ENCODE data around the gene LRRC8B.

LRRC8B gene

DNA sequence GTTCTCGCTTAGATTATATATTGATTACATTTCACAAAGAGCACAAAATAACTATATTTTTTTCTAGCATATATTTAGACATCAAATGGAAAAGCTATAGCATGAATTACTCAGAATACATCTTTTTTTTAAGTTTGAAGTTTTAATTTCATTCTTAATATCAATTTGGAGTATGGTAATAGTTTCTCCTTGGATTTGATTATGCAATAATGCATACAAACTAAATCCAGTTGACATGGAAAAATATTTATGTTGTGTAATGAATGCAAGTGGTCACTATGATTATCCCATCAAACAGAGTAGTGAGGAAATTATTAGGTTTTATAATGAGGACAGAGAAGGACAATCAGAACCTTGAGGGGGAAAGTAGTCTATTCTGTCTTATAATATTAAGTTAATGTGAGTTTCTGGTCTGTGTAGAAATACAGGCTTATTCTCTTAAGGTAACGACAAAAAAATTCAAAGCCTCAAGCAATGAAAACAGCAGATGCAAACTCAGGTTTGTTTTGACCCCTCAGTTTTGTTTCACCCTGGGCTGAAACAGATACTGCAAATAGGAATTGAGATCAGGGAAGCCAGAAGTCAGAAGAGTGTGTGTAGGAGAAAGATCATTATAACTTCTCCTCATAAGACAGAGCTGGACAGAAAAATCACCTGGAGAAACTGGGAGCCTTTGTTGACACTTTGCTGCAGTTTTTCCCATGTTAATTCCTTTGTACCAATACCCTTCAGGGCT is 23.7 kb downstream of the LRRC8B start:
- DNase-seq, result no peak

DNA sequence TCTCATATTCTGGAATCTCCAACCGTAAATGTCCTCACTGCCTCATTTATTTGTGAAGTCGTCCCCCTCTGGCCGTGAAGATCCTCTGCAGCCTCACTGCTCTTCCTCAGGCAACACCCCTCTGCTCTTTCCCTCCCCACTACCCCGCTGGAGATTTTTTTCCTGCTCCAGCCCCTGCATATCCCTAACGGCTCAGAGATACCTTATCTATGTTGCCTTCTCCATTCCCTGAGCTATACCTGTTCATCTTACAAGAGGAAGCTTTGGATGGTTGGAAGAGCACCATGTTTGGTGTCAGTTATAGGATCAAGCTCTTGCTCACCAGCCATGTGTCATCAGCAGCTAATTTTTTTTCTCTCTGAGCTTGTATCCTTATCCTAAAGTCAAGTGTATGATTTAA is 26.4 kb downstream of the LRRC8B start:
- no peak for DNase-seq

DNA sequence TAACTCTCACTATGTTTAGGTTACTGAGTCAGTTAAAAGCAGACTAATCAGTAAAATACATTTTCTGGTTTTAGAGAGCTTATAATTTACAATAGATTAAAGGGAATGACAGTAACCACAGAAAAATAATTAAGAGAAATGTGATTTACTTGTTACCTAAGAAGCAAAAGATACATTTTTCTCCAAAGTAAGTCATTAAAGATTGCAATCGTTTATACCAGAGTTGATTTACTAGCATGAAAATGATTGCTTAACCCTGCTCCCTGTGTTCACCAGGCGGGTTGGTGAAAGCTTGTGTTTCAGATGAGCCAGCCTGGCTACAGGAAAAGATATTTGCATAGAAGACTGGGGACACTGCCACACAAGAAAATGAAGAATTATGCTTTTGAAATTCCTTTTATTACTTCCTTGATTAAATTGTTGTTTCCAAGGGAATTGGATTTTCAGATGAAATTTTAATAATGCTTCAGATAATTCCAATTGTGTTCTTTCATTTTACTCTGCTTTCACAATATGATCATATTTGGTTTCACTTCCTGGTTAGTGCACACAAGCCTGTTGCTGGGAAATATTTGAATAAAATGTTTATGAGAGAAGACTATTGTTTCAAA is 27.9 kb downstream of the LRRC8B start:
- peak; percentile 38 to 79 (median 64) for DNase-seq

GRCh38 chr1:89553157-89553556 is 28.5 kb downstream of the LRRC8B start:
- DNase-seq, result no peak

DNA sequence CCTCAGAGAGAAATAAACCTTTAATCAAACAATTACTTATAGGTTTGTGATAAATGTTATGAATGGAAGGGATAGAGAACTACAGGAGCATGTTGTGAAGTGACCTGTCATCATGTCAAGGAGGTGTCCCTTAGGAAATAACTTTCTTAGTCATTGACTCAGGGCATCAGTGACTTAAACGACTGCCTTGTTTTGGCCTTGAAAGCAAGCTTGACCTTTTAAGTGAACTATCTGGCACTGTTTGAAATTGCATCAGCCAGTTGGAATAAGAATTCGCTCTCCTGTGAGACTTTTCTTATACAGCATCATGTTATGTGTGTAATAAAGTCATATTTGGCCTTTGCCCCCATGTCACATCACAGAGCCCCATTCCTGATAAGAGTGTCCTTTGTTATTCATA is 30.9 kb downstream of the LRRC8B start:
- DNase-seq, result peak; percentile 27 to 73 (median 46)

DNA sequence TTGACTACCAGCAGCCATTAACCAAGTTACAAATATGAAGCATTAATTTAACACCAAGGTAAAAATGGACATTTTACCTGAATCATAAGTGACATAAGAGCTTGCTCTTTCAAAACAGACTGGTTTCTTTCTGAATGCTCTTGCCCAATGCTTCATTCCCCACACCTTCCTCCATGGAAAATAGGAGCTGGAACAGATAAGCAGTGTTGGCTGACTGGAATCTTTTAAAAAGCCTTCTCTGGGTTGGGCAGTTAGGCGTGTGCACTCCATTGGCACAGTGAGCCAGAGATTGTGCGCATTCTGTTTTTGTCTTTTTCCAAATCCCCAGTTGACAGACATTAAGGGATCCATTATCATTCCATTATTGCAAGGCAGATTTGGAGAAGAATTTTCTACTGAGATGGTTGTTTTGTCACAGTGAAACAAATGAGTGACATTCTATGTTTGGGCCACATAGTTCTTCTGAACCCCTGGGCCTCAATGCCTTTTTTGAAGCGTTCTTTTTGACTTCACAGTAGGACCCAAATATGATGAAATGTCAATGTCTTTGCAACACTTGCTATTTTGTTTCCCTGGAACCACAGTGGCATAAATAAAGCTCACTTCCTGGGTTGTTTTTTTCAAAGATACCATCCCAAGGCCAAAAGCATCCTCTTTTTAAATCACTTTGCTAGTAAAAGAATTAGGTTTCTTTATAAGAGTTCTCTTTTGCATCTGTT is 32.3 kb downstream of the LRRC8B start:
- peak; percentile 44 to 81 (median 72) for DNase-seq

DNA sequence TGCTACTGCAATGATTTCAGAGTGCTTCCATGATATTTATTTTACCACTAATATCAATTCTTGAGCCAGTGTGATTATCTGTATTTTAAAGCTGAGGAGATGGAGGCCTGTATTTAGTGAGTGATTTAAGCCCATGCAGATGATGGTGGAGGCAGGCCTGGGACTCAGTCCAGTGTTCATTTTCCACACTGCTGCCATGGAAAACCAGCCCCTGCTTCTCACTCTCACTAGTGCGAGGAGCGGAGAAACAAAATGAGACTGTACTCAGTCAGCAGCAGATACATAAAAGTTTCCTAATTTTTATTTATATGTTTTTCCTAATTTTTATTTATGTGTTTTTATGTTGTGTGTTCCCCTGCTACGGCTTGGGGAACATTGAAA is 32.8 kb downstream of the LRRC8B start:
- no peak for DNase-seq

DNA sequence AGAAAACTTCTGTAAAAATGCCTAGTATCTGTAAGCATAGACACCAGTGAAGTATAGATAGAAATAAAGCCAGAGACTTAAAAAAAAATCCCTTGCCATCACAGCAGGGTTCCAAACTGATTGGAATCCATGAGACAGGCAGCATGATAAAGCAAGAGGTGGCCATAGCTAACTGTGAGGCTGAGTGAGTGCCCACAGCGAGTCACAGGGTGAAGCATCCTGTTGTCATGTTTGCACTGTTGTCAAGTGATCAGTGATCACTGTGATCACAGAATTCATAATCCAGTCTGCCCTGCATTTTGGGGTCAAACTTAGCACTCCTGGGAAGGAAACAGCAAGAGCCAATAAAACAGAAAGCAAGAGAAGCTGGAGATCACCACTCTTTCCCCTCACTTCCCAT is 33.3 kb downstream of the LRRC8B start:
- peak in 1 of 4 experiments; percentile 27 for DNase-seq

- DNase-seq, result no peak
These were observed 39.5 kb downstream of the LRRC8B start for GRCh38 chr1:89563957-89564604.

- DNase-seq, result no peak
These were observed 40.9 kb downstream of the LRRC8B start for GRCh38 chr1:89565521-89565920.

DNA sequence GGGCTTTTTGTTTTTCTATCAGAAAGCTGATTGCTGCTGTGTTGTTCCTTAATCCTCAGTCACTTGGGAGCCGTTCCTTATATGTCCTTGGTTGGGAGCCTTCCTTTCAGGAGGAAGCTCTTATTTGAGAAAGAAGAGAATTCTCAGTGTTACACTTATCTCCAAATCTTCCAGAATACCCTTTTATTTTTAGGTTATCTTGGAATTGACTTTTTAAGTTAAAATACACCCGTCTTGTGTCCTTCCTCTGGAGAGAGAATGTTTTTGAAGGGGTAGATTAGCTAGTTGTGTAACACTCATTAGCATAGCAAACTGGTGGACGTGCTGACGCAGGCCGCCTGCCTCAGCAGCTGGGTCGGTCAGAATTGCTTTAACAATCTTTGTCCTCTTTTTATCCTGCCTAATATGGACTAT is 42.1 kb downstream of the LRRC8B start:
- DNase-seq, result peak; percentile 65 to 78 (median 77)

DNA sequence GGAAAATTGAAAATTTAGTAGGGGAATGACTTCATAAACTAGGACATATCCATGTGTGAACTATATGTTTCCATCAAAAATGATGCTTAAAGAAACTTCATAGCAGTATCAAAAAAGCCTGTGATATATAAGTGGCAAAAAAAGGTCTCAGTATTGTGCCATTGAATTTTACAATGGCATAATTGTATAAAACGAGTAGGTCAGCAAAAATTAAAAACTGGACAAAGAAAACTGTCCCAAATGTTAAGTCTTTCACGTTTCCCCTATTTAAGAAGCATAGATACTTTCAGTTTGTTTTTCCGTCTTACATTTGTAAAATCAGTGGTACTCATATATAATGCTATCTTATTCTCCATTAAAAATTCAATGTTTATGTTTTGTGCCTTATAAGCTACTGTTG is 43.2 kb downstream of the LRRC8B start:
- DNase-seq, result no peak

DNA sequence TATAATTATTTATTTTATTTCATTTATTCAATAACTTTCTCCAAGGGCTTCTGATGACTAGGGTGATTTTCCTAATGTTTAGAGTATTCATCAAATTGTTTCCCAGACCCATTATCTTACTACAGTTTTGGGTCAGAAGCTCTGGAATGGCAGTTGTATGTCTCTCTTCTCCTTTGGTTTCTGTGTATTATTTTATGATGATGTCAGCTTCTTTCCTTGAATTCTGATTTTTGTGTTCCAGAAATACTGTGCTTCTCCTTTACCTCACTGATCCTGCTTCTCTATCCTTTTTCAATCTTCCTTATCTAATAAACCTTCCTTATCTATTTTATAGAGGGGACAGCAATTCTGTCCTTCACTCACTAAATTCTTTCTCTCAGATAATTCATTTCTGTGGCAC is 48.8 kb downstream of the LRRC8B start:
- no peak for DNase-seq

DNA sequence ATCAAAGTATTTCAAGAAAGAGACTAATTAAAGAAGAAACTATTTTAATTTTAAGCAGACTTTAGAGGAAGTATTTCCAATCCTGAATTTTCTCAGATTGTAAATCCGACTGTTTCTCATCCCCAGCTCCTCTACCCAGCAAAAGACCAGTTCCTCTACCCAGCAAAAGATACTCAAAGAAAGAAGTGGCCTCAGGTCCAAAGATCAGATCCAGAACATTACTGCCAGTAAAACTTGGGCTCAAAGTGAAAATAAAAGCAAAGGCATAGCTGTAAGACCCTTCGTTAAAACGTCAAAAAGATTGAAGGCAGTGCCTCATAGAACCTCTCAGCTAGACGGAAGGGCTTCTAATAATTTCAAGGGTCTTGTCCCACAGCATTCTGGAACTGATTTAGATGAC is 50.0 kb downstream of the LRRC8B start:
- DNase-seq, result no peak

DNA sequence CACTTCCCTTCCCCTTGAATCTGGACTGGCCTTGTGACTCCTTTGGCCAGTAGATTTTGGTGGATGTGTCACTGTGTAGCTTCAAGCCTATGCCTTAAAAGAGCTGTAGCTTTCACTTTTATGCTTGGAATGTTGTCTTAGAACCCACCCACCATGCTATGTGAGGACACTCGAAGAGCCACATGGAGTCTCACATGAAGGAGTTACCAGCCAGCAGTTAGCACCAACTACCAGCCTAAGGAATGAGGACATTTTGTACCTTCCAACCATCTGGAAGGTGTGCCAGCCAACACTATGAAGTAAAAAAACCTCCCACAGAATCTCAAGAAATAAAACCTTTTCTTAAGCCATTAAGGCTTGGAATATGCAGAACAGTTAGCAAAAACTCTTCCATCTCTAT is 50.6 kb downstream of the LRRC8B start:
- no peak for DNase-seq

- DNase-seq, result no peak
These were observed 51.4 kb downstream of the LRRC8B start for GRCh38 chr1:89576013-89576412.

GRCh38 chr1:89578151-89578550 is 53.5 kb downstream of the LRRC8B start:
- DNase-seq, result peak in 1 of 4 experiments; percentile 25

DNA sequence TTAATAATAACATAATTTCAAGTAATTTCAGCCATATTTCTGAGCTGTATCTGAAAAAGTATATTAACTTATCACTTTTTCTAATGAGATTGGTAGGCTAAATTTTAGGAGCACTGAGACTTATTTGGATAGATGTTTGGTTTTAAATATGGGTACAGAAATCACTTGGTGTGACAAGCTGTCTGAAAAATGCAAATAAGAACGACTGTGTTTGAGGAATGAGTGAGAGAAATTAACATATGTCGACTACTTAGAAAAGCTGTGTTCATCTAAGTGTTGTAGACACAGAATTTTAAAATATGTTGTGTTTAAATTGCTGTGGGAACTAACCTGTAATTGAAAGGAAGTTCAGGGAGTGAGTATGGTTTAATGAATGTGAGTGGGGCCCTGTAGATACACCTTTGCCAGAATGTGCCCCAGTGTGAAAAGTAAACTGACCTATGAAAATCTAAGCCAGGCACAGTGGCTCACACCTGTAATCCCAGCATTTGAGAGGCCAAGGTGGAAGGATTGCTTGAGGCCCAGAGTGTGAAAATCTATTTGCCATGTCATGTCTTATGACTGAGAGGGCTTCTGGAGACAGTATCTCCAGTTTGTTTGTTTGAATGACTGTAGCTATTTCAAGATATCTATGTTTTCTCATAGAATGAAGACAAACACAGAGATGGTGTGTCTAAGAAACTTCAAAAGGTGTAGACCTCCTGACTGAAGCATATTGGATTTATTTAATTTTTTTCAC is 54.5 kb downstream of the LRRC8B start:
- no peak for DNase-seq

GRCh38 chr1:89580036-89580435 is 55.4 kb downstream of the LRRC8B start:
- no peak for DNase-seq

- no peak for DNase-seq
These were observed 57.2 kb downstream of the LRRC8B start for GRCh38 chr1:89581859-89582258.

DNA sequence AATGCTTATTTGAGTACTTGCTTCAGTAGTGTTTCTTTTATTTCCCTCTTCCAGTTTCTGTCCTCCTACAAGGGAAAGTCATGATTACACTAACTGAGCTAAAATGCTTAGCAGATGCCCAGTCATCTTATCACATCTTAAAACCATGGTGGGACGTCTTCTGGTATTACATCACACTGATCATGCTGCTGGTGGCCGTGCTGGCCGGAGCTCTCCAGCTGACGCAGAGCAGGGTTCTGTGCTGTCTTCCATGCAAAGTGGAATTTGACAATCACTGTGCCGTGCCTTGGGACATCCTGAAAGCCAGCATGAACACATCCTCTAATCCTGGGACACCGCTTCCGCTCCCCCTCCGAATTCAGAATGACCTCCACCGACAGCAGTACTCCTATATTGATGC is 57.9 kb downstream of the LRRC8B start:
- no peak for DNase-seq

DNA sequence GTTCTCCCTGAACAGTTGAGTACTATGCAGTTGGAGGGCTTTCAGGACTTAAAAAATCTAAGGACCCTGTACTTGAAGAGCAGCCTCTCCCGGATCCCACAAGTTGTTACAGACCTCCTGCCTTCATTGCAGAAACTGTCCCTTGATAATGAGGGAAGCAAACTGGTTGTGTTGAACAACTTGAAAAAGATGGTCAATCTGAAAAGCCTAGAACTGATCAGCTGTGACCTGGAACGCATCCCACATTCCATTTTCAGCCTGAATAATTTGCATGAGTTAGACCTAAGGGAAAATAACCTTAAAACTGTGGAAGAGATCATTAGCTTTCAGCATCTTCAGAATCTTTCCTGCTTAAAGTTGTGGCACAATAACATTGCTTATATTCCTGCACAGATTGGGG is 59.6 kb downstream of the LRRC8B start:
- no peak for DNase-seq

DNA sequence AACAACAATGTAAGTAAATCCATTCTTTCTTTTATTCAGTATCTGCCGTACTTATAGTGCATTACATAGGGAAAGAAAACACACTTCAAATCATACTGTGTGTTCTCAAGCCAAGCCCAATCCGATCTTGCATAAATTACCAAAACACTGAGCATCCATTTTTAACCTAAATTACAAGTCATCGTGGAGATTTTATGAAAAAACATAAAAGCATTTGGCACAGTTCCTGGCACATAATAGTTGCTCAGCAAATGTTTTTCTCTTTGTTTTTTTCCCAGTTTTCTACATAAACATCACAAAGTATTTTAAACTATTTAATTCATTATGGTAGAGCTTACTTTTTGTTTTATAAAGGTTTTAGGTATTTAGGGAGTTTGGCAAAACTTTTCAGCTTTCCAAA is 60.2 kb downstream of the LRRC8B start:
- DNase-seq, result no peak
